GM23338 (cell line): ENCODE results near the gene PLEKHA7.

ENCODE experiments used
- POLR2AphosphoS5 ChIP-seq: IDR thresholded peaks from 2 replicates; pipeline ENCODE4 v1.6.1; 2016; ENCODE audit warnings: antibody characterized with exemption, low read depth
- TF ChIP-seq, protein P1 (sequence below), 2 experiments: fragments of 200-600 bp in 1 of 2; sonication (generic) in 1 of 2; conservative IDR thresholded peaks; 2 replicates each; pipeline versions ENCODE4 v1.5.1 to v1.6.1; 2016 to 2017; ENCODE audit warnings: antibody characterized with exemption in 2 of 2, low read depth in 2 of 2, mild to moderate bottlenecking in 2 of 2, moderate library complexity in 1 of 2
- TF ChIP-seq, protein P2 (sequence below): IDR thresholded peaks from one replicate; pipeline ENCODE4 v1.6.1; 2018; ENCODE audit warnings: antibody characterized with exemption; ENCODE audit not compliant: unreplicated experiment

DNA sequence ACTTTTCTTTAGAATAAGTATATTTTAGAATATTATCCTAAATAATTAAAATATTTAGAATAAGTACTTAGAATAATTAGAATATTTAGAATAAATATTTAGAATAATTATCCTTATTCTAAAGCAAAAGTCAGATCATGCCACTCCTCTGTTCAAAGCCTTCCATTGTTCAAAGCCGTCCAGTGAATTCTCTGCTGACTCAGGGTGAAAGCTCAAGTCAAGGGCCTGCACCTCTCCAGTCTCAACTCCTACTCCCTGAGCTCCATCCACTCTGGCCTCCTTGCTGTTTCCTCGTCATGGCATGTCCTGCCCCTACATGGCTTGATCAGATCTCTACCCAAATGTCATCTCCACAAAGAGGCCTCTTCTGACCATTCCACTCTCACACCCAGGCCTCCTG is 30.0 kb downstream of the PLEKHA7 start:
- TF ChIP-seq POLR2AphosphoS5: no peak
- TF ChIP-seq, protein P1, sequence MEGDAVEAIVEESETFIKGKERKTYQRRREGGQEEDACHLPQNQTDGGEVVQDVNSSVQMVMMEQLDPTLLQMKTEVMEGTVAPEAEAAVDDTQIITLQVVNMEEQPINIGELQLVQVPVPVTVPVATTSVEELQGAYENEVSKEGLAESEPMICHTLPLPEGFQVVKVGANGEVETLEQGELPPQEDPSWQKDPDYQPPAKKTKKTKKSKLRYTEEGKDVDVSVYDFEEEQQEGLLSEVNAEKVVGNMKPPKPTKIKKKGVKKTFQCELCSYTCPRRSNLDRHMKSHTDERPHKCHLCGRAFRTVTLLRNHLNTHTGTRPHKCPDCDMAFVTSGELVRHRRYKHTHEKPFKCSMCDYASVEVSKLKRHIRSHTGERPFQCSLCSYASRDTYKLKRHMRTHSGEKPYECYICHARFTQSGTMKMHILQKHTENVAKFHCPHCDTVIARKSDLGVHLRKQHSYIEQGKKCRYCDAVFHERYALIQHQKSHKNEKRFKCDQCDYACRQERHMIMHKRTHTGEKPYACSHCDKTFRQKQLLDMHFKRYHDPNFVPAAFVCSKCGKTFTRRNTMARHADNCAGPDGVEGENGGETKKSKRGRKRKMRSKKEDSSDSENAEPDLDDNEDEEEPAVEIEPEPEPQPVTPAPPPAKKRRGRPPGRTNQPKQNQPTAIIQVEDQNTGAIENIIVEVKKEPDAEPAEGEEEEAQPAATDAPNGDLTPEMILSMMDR (conservative IDR thresholded peaks at IDR 0.05; ENCODE audit: low read depth in 2 of 2): no peak
- TF ChIP-seq, protein P2, sequence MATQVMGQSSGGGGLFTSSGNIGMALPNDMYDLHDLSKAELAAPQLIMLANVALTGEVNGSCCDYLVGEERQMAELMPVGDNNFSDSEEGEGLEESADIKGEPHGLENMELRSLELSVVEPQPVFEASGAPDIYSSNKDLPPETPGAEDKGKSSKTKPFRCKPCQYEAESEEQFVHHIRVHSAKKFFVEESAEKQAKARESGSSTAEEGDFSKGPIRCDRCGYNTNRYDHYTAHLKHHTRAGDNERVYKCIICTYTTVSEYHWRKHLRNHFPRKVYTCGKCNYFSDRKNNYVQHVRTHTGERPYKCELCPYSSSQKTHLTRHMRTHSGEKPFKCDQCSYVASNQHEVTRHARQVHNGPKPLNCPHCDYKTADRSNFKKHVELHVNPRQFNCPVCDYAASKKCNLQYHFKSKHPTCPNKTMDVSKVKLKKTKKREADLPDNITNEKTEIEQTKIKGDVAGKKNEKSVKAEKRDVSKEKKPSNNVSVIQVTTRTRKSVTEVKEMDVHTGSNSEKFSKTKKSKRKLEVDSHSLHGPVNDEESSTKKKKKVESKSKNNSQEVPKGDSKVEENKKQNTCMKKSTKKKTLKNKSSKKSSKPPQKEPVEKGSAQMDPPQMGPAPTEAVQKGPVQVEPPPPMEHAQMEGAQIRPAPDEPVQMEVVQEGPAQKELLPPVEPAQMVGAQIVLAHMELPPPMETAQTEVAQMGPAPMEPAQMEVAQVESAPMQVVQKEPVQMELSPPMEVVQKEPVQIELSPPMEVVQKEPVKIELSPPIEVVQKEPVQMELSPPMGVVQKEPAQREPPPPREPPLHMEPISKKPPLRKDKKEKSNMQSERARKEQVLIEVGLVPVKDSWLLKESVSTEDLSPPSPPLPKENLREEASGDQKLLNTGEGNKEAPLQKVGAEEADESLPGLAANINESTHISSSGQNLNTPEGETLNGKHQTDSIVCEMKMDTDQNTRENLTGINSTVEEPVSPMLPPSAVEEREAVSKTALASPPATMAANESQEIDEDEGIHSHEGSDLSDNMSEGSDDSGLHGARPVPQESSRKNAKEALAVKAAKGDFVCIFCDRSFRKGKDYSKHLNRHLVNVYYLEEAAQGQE: no peak
